ENCODE results near the gene LRMDA.

Gene LRMDA

DNA sequence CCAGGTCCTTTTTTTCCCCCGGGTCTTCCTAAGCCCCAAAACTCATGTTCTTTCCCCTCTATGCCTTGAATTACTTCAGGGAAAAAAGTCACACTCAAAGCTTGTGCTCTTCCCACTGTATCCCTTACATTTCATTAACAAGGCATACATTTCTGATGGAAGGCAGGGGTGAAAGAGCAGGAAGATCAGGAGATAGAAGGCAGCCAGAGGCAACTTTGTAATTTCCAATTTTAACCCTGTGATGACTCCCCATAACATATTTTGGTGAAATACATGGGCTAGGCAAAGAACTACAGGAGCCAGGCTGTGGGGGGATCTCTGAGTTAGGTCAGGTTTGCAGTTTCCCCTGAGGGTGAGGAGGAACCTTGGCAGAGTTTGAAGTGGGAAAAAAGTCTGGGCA is 635.0 kb downstream of the LRMDA start:
- in situ Hi-C loops (cut with HindIII; ENCODE audit: low sequenced_read_pairs), result no loop called here
- DNase-seq (ENCODE audit: low read depth, low spot score), result no peak
- no peak overlapping the region for H3K4me3 ChIP-seq (ENCODE audit: low read depth, low read length)
- TF ChIP-seq, protein P1, sequence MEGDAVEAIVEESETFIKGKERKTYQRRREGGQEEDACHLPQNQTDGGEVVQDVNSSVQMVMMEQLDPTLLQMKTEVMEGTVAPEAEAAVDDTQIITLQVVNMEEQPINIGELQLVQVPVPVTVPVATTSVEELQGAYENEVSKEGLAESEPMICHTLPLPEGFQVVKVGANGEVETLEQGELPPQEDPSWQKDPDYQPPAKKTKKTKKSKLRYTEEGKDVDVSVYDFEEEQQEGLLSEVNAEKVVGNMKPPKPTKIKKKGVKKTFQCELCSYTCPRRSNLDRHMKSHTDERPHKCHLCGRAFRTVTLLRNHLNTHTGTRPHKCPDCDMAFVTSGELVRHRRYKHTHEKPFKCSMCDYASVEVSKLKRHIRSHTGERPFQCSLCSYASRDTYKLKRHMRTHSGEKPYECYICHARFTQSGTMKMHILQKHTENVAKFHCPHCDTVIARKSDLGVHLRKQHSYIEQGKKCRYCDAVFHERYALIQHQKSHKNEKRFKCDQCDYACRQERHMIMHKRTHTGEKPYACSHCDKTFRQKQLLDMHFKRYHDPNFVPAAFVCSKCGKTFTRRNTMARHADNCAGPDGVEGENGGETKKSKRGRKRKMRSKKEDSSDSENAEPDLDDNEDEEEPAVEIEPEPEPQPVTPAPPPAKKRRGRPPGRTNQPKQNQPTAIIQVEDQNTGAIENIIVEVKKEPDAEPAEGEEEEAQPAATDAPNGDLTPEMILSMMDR (IDR thresholded peaks at IDR 0.05; ENCODE audit: low read depth, low read length), result no peak

DNA sequence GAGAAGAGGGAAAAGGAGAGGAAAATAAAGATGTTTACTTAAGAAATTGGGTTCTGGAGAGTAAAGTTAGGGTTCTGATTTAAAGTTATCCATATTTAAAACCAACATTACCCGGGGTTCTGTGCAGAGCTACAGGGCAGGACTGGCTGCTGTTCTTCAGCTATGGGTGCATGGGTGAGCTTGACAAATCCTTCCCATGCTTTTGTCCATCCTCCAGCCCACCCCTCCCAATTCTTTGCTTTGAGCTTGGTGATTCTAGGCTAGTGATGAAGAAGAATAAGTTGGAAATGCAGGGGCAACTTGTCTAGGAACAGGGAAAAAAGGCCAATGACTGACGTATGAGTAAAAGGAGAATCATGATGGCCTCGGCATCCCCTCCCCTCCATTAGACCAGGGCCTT is 636.0 kb downstream of the LRMDA start:
- H3K4me3 ChIP-seq (ENCODE audit: low read depth, low read length), result no peak overlapping the region
- TF ChIP-seq, protein P1 (IDR thresholded peaks at IDR 0.05; ENCODE audit: low read depth, low read length), result no peak
- DNase-seq (ENCODE audit: low read depth, low spot score), result no peak
- in situ Hi-C loops (cut with HindIII; ENCODE audit: low sequenced_read_pairs), result no loop called here

DNA sequence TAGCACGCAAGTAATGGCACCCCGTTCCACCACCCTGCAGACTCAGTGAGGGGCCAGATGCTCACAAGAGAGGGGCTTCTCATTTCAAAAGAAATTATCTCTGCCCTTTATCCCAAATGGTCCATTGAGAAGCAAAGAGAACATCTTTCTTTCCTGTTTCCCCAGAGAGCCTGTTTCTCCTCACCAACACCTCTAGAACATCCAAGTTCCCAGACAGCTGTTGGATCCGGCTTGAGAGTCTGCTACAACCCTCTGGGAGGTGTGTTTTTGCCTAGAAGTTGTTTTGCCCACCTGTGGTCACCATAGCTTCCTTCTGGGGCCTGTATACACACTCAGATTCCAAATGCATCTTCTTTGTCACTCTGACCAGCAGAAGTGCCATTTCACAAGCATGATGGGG is 637.4 kb downstream of the LRMDA start:
- no peak overlapping the region for H3K4me3 ChIP-seq (ENCODE audit: low read depth, low read length)
- in situ Hi-C loops (cut with HindIII; ENCODE audit: low sequenced_read_pairs), result no loop called here
- TF ChIP-seq, protein P1 (IDR thresholded peaks at IDR 0.05; ENCODE audit: low read depth, low read length), result no peak

DNA sequence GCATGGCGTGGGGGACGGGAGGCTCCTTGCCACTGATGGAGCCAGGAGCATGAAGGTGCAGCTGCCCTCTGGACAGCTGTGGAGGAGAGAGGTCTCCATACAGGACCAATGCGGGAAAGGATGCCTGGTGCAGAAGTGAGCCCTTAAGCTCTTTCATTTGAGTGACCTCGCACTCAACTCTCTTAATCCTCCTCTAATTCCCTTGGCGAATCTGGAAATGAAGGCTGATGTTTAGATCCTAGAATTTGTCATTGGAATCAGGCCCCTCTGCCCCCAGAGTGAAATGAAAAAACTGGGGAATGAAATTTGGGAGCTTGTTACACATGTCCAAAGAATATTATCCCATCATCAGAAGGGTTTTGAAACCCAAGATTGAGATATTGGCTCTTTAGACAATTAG is 639.5 kb downstream of the LRMDA start:
- in situ Hi-C loops (cut with HindIII; ENCODE audit: low sequenced_read_pairs), result no loop called here
- TF ChIP-seq, protein P1 (IDR thresholded peaks at IDR 0.05; ENCODE audit: low read depth, low read length), result no peak
- H3K4me3 ChIP-seq (ENCODE audit: low read depth, low read length), result no peak overlapping the region
- DNase-seq (ENCODE audit: low read depth, low spot score), result no peak

More for the DNA sequence above, 637.4 kb downstream of the LRMDA start:
- DNase-seq (ENCODE audit: low read depth, low spot score), result no peak

DNA sequence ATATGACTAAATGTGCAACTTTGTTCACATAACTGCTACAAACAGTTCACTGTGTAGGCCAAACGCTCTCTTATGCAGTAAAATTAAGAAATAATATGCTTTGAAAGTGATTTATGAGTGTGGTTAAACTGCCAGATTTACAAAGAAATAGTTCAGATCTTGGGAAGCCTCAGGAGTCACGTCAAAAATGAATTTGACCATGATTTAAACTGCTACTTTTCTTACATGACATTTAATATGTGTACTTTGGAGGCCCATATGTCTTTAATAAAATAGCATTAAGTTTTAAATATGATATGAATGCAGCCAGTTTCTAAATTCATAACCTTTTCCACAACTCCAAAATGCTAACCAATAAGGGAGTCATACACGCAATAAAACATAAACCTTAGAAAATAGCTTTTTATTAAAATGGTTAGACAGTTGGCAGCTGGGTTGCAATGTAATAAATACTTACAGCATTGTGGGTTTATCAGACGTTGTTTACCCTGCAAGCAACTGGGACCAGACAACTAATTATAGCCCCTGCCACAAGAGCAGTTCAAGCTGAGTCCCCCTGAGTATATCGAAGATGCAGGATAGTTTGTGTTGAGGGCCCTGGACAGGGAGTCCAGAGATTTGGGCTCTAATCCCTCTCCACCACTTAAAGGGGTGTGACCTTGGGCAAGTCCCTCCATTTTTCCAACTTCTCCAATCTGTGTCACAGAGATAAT is 640.4 kb downstream of the LRMDA start:
- no peak overlapping the region for H3K4me3 ChIP-seq (ENCODE audit: low read depth, low read length)
- in situ Hi-C loops (cut with HindIII; ENCODE audit: low sequenced_read_pairs), result no loop called here
- peak; percentile 40 for DNase-seq (ENCODE audit: low read depth, low spot score)
- TF ChIP-seq, protein P1 (IDR thresholded peaks at IDR 0.05; ENCODE audit: low read depth, low read length), result no peak

DNA sequence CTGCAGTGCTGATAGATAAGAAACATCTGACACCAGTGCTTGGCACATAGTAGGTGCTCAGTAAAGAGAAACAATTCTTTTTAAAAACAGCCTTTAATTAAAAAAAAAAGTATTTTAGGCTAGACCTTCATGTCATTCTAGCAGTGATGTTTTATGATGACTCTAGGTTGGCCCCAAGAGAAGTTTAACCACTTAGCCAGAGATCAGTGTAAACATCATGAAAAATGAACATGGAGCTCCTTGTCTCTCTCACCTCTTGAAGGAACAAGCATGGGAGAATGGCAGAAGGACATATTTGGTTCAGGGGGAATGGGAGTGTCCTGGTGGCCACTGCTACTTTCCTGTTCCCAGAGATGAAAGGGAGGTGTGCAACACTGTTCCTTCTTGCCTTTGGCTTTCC is 641.0 kb downstream of the LRMDA start:
- H3K4me3 ChIP-seq (ENCODE audit: low read depth, low read length), result no peak overlapping the region
- in situ Hi-C loops (cut with HindIII; ENCODE audit: low sequenced_read_pairs), result no loop called here
- DNase-seq (ENCODE audit: low read depth, low spot score), result no peak
- TF ChIP-seq, protein P1 (IDR thresholded peaks at IDR 0.05; ENCODE audit: low read depth, low read length), result no peak

Data from astrocyte of the spinal cord (primary cell).